ENCODE results near the gene KLHL22.

- TF ChIP-seq REST (IDR thresholded peaks at IDR 0.05; ENCODE audit: low read depth) = no peak
- peak; percentile 79 for TF ChIP-seq TAF1 (IDR thresholded peaks at IDR 0.05; ENCODE audit: low read depth)
- no peak for TF ChIP-seq NFIC (IDR thresholded peaks at IDR 0.05)
Observed at GRCh38 chr22:20495861-20496681, 476 bp upstream of the KLHL22 start.
